ENCODE data around the gene IFITM2.

IFITM2 gene

GRCh38 chr11:293271-293851 lies 14.3 kb upstream of the IFITM2 start:
- no peak for DNase-seq (ENCODE audit: low read depth in 2 of 2)

GRCh38 chr11:293852-294661 lies 13.6 kb upstream of the IFITM2 start:
- no peak for DNase-seq (ENCODE audit: low read depth in 2 of 2)

- no peak for DNase-seq (ENCODE audit: low read depth in 2 of 2)
These were observed 12.8 kb upstream of the IFITM2 start for GRCh38 chr11:294780-295179.

- DNase-seq (ENCODE audit: low read depth in 2 of 2): no peak
These were observed 12.1 kb upstream of the IFITM2 start for GRCh38 chr11:295351-296170.

- no peak for DNase-seq (ENCODE audit: low read depth in 2 of 2)
These were observed 11.2 kb upstream of the IFITM2 start for GRCh38 chr11:296171-297050.

- no peak for DNase-seq (ENCODE audit: low read depth in 2 of 2)
These were observed 10.5 kb upstream of the IFITM2 start for GRCh38 chr11:297051-297585.

- DNase-seq (ENCODE audit: low read depth in 2 of 2): no peak
These were observed 9.8 kb upstream of the IFITM2 start for GRCh38 chr11:297586-298405.

- no peak for DNase-seq (ENCODE audit: low read depth in 2 of 2)
These were observed 9.1 kb upstream of the IFITM2 start for GRCh38 chr11:298406-299065.

GRCh38 chr11:299081-299891 lies 8.3 kb upstream of the IFITM2 start, which contains the start of gene IFITM5:
Gene IFITM5 (minus strand): TSS chr11:299526. CDS start chr11:299490, 36 bp downstream.
- no peak for DNase-seq (ENCODE audit: low read depth in 2 of 2)

GRCh38 chr11:299951-300735 lies 7.5 kb upstream of the IFITM2 start:
- no peak for DNase-seq (ENCODE audit: low read depth in 2 of 2)

- no peak for DNase-seq (ENCODE audit: low read depth in 2 of 2)
These were observed 4.3 kb upstream of the IFITM2 start for GRCh38 chr11:303363-303762.

GRCh38 chr11:304061-304506 lies 3.5 kb upstream of the IFITM2 start:
- DNase-seq (ENCODE audit: low read depth in 2 of 2): no peak

- DNase-seq (ENCODE audit: low read depth in 2 of 2): no peak
These were observed 2.4 kb upstream of the IFITM2 start for GRCh38 chr11:304915-305843.

GRCh38 chr11:305844-306211 lies 1.8 kb upstream of the IFITM2 start:
- DNase-seq (ENCODE audit: low read depth in 2 of 2): no peak

GRCh38 chr11:306645-307371 lies 808 bp upstream of the IFITM2 start:
- DNase-seq (ENCODE audit: low read depth in 2 of 2): no peak

Measured in stimulated activated CD4-positive, alpha-beta T cell treated with anti-CD3 and anti-CD28 coated beads, Interleukin-12 subunit alpha, Interleukin-12 subunit beta, amount 100 ng/mL, for 24 hours (primary cell).